HG02840 (cell line): Measurements from ENCODE around the gene NSDHL.

Experiments
- ATAC-seq: cut with Tn5 transposase; IDR thresholded peaks from one replicate; pipeline ENCODE4 v1.9.1; 2021; ENCODE audit warnings: mild to moderate bottlenecking, moderate library complexity, moderate number of reproducible peaks; ENCODE audit not compliant: unreplicated experiment, low FRiP score

NSDHL gene

DNA sequence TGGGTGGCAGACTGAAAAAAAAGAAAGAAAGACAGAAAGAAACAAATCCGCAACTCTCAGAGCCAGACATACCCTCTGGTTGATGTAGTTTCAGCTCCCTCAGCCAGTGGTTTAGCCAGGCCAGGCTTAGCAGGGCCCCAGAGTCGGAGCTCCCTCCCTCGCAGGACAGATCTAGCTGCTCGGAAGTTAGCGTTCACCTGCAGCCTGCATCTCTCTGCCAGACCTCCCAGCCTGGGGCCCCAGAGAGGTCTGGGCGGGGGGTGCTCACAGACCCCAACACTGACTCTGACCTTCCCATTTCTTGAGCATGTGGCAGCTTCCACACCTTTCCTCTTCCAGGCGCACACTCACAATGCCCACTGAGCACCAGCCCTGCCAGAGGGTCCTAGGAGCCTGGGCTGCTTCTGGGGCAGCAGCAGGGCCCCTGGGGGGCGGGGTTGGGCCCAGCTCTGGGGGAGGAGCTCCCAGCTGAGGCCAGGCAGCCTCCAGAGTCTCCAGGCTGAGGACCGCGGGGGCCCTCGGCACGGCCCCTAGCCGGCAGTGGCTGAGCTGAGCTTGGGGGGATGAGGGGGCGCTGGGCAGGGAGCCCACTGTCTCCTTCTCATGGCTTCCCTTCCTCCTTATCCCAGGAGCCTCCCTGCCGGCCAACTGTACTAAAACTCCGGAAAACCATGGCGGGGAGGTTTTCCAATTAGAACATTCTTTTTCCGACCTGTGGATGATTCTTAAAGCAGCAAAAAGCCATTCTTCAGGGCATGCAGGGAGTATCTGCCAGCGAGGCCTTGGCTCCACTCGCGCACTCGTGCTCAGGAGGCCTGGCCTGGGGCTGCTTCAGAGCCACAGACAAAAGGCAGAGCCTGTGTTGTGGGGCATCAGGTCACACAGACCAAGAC, 62.4 kb downstream of the NSDHL start:
- ATAC-seq: no peak

DNA sequence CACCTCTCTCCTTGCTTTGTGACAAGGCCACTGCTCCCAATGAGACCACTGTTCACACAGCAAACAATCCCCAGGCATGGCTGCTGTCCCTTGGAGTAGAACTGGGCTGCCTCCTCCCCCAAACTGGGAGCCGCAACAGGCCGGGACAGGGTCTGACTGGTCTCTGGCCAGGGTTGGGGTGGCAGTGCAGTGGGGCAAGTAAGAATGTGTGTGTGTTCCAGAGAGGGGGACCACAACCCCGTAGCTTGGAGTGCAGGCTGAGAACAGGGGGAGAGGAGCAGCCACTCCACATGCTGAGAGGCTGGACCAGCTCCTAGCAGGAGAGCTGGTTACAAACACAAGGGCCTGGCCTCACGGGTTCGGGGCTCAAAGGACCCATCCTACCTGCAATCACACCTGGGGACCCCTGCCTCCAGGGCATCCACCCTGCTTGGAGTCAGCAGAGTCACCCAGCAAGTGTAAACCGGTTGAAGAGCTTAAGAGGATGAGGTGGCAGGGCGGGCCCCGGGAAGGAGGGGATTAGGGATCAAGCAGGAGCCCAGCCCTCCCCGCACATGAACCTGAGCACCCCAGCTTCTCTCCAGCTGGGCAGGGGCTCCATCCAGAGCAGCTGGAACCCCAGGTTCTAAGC, 63.2 kb downstream of the NSDHL start:
- no peak for ATAC-seq

DNA sequence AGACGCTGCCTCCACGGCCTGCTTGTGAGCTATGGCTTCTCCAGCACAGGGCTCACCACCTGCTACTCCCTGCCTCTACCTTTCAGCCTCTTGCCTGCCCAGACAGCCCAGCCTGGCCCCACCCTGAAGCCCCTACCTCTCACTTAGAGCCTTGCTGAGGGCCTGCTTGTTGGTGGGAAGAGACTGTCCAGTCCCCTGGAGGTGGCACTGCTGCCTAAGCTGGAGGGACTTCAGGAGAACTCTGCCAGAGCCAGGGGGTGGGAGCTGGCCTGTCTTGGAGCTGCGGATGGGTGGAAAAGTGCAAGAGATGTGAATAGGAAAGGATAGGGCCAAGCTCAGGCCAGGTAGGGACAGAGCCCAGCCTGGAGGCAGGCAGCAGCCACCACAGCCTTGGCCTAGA, 64.3 kb downstream of the NSDHL start:
- ATAC-seq: no peak

DNA sequence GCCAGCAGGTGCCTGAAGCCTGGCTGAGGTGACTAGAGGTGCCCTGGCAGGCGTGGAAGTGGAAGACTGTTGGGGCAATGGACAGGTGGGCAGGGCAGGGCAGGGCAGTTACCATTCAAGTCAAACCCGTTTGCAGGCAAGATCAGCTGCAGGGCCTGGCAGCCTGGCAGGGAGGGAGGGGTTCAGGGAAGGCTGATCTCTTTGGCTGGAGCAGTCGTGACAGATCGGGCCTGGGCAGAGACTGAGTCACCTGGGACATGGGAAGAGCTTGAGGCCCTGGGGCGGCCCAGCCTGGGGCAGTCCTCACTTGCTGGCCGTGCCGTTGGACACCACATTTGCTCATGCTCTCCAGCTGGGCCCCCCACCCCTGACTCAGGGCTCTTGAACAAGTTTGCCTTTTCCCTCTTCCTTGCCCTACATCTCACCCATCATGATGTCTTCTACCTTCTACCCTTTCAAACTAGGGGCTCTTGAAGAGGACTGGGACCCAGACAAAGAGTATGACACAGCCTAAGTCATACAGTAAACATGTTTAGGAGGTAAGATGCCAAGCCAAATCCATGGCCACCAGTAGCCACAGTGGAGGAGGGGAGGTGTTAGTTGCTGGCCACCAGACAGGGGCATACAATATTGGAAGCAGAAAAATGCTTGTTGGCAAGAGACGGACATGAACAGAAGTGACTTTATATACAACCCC, 65.0 kb downstream of the NSDHL start:
- no peak for ATAC-seq

DNA sequence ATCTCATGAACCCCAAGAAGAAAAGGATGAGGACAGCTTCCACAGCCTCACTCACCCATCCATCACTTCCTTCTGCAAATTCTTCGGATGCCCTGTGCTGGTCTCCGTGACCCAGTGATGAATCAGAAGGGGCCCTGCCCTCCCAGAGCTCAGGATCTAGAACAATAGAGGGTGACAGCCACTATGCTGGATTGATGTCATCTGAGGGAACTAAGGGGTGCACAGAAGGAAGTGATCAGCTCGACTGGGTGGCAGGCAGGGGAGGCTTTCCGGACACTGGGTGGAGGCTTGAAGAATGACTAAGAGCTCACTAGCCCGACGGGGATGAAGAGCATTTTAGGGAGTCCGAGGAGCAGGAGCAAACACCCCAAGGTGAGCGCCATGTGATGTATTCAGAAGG, 65.6 kb downstream of the NSDHL start:
- ATAC-seq: no peak

DNA sequence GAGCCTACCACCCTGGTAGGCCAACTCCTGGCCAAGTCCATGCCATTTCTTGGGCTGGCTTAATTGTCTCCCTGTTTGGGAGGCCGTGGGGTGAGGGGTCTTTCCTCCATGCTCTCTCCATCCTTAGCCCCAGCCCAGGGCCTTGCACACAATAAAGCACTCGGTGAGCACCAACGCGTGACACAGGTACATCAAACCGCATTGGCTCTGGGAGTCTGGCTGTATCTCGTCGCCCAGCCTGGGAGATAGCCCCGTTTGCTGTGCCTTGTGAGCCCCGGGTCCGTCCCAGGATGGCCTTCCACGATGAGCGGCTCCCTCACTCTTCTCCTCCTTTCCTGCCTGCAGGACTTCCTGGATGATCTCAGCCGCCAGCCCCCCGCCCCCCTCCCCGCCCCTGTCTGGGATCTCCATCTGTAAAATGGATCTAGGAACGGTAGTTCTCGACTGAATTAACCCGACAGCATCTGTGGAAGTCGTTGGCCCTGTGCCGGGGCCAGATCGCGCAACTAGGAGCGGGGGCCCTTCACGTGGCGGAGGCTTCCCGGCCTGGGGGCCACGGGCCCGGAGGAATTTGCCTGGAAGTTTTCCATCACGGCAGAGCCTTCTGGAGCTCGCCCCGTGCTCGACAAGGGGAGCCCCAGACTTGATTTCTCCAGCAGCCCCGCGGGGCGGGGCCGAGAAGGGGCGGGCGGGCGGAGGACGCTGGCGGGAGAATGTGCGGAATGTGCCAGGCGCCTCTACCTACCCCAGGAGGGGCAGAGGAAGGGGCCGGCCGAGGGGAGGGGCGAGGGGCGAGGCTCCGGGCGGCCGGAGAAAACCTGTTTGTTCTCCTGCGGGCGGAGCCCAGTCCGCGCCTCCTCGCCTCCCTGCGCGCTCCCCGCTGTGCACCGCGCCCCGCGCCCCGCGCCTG, 66.6 kb downstream of the NSDHL start, which contains the start of gene ZNF185:
TSS of gene ZNF185 (plus strand) at position 846 of the 910 bp plus-strand sequence. CDS start 16,423 bp downstream, outside the sequence.
- no peak for ATAC-seq

DNA sequence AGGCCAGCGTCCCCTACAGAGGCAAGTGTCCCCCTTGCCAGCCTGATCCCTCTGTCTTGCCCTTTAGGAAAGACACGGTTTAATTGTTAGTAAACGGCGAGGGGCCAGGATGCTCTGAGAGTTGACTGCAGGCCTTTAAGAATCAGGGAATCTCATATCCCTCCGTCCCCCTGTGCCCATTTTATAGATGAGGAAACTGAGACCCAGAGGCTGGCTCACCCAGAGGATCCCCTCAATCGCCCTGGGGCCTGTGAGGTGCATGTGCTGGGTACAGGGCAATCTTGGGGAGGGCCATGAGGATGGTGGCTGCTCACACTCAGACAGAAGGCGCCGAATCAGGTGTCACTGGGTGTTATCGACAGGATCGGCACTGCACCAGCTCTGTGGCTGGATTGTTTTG, 67.6 kb downstream of the NSDHL start:
- ATAC-seq: no peak

DNA sequence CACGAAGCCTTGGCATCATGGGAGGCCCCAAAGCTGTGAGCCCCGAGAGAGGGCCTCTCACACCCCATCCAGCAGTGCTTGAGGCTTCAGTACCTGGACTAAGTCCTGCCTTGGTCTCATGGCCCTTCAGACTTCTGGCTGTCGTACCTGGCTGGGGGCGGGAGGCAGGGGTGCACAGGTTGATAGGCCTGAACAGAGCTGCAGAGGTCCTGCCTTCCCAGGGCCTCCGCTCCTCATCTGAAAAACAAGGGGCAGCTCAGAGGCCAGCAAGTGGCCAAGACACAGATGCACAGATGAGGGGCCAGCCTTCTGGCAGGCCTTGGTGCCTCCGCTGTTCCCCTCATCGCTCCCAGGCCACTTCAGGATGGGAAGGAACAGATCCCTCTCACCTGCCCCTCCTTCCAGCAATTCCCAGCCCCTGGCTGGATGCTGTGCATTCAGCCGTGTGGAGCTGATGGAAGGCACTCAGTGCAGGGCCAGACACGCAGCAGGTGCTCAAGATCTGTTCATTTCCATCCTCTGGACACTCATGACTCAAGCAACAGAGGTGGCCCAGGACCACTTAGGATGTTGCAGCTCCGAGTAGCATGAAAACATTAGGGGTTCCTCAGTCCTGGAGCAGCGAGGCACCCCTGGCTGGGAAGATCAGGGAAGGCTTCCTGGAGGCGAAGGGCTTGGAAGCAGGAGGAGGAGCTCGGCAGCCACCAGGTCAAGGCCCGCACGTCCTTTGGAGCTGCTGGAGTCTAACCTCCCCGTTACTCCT, 68.4 kb downstream of the NSDHL start:
- no peak for ATAC-seq

DNA sequence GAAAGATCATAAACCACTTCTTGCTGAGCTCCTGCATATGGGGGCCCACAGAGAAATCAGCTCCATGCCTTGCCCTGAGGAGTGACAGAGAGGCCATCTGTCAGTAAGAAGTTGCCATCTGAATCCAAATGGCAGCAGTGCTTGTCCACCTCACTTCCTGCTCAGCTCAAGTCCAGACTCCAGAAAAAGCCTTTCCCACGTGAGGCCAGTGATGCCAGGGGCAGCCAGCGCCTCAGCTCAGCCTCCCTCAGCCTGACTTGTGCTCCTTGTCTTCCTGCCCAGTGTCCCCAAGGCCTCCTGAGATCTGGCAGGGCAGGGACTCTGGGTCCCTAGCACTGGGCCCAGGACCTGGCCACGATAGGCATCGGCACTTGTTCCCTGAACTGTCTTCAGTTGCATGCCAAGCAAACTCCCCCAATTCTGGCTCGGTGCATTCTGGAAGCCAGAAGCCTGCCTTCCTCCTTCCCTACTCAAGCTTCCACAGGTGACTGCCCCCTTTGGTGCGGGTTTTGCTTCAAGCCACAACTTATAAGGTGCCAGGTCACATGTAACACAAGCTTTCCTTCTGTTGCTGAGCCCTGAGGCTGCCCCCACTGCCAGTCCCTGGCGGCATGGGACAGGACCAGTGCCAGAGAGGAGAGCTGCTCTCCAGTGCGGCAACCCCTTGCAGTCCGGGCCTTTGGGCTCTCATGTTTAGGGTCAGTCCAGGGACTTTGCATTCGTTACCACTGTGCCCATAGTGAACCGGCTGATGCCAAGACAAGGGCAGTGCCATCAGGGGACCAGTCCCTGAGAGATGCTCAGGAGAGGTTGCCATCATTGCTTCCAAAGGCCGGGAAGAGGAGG, 69.2 kb downstream of the NSDHL start:
- no peak for ATAC-seq

DNA sequence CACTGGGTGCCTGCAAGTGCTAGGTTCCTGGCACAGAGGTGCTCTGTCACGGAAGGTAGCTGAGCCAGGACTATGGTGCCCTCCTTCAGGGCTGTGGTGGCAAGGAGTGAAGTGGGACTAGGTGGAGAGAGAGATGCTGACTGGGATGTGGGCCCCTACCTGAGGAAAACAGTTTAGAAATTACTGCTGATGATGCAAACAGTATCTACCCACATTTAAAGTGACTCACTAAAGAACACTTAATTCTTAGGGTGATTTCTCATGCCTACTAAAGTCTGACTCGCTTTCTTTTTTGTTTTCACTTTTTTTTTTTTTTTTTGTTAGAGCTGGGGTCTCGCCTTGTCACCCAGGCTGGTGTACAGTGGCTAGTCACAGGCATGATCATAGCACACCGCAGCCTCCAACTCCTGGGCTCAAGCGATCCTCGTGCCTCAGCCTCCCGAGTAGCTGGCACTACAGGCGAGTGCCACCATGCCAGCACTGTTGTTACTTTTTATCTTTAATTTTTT, 70.1 kb downstream of the NSDHL start:
- ATAC-seq: no peak

DNA sequence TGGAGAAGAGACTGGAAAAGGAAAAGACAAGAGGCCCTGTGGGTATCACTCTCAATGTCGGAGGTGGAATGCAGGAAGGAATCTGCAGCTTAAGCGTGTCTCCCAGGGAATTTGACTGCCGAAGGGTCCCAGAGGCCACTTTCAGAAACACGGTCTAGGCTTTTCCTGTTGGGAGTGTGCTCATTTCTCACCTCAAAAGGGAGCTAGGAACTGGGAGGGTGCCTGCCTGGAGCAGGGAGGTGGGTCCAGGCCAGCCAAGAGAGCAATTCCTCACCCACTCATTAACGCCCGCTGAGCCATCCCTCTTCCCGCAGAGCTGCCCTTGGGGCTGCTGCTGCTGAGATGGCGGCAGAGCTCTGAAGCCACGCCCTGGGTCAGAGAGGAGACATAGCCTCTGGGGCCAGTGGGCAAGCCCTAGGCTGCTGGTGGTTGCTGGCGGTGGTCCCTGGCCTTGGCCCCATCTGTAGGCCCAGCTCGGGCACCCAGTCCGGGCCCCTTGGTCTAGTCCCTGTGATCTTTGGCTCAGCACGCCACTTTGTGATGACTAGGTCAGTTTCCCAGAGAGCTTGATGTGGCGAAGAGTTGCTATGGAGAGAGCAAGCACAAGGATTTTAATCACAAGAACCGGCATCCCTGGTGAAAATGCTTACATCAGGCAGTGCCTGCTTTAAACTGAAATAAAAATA, 71.1 kb downstream of the NSDHL start:
- ATAC-seq: no peak

DNA sequence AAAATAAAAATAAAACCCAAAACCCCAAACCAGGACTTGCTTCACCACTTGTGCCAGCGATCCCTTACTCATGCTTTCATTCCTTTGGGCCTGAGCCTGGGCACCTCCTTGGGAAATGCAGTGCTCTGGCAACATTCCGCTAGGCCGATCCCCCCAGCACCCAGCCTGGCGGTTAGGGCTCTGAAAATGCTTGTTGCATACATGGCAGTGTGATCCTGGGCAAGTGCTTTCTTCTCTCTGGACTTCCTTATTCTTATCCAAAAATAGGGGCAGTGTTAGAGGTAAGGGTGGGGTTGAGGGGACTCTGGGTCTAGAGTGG, 71.6 kb downstream of the NSDHL start:
- ATAC-seq: no peak

DNA sequence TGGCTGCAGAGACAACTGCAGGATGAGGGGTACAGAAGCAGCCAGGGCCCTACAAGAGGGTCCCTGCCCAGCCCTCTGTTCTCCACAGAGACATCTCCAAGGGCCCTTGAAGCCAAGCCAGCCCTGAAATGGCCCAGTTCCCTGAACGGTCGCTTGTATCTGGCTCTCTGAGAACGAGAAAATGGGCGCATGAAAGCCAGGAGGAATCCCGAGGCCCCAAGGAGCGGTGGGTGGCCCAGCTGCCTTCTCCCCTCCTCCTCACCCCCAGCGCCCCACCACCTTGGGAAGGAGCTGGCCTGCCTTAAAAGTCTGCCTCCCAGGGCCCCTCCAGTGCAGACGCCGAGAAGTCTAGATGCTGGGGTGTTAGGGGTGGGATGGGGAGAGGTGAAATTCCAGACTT, 72.7 kb downstream of the NSDHL start:
- no peak for ATAC-seq

DNA sequence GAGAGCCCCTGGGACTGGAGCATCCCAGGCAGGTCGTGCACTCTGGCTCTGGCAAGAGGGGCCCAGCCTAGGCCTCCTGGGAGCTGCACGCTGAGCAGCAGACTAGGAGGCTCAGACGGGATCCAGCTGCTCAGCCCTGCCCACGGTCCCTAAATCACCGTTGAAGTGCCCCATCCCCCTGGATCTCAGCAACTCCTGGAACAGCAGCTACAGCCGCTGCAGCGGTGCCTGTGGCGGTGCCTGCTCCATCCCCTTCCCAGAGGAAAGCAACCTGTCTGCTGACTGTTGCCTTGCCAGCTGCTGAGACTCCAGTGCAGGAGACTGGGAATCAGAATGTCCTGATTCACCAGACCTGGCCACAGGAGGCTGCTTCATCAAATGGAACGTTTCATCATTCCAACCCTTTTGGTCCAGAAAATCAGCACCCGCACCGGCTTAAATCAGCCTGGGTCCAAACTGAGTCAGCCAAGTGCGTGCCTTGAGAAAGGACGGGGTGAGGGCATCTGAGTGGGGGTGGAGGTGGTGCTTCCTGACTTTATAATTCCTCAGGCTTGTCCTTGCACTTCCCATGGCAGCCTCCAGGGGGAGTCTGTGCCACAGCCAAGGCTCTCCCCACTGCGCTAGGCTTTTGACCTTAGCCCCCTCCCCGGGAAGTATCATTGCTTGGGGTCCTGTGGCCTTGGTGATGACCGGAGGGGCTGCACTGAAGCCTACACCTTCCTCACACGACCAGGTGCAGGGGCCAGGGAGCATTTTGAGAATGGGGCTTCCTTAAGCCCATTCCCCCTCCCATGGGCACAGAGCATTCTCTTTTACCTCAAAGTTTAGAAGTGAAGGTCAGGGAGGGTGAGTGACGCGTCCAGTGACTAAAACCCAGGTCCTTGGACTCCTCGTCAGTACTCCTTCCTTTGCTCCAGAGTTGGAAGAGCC, 73.6 kb downstream of the NSDHL start:
- ATAC-seq: no peak

DNA sequence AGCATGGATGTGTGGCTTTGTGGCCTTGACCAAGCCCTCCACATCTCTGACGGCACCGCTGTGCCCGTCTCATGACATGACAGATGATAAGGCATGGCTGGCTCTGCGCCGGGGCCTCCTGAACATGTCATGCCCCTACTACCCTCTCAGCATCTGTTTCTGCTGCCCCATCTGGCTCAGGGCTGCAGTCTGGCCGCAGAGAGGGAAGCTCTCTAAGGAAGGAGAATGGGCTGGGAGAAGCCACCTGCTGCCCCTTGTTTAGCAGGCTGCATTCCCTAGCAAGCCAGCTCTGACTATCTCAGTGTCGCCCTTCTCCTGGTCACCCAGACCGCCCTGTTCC, 74.2 kb downstream of the NSDHL start:
- ATAC-seq: no peak

DNA sequence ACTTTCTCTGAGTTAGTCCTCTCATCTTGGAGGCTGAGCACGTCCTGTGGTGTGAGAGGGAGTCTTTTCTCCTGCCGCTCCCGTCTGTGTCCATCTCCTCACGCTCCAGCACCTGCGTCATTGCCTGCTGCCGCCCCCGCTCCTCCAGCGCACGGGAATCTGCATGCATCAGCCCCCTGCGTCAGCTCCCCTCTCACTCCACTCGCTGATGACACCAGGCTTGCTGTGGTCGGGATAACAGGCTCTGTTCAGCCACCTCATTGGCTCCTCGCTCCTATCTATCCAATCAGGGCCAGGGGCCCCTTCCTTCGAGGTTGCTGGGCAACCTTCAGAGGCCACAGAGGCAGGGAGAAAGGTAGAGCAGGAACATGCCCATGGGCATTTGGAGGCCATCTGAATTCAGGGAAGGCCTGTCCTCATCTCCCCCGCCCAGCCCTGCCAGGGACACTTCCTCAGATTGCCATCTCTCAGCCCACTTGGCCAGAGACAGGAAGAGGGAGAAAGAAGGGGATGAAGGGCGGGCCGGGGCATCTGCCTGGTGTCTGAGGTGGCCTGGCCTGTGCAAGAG, 76.3 kb downstream of the NSDHL start:
- ATAC-seq: no peak

DNA sequence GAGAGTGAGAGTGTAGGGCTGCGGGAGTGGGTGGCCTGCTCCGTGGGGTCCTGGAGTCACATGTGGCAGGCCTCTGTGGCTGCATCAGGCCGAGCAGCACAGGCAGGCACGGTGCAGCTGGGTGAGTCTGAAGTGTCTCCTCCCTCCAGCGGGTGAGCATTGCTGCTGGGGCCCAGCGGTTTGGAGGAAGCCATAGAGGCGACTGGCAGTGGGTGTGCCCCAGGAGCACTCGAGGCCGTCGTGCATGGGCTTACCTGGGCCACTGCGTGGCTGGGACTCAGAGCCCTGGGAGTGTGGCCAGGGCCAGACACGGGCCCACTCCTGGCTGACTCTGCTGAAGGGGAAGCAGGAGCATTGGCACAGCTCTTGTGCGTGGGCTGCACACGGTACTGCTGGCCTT, 77.6 kb downstream of the NSDHL start:
- no peak for ATAC-seq
